Small intestine (tissue), 7 donors: Measurements from ENCODE around the gene TARBP1. TPM values are rescaled to one million over a fixed set of nuclear protein-coding genes. Genes with fewer than 3 reads are reported as not detected.
A peak's percentile ranks its signal among the peaks of the same experiment; 100 is the strongest.
"Not testable (repeated sequence)": the region's sequence is repeated elsewhere in the genome, so short reads cannot be mapped to it uniquely, and the experiment has no call there.

Source experiments
- DNase-seq, 2 donors: peaks; one replicate each; pipeline versions ENCODE4 v3.0.0 to v3.0.0-alpha.2; 2013
- FAIRE-seq: peaks from 2 replicates; lab custom pipeline; 2012; peaks lifted over from hg19 to GRCh38; lab: Jason Lieb, UNC
- H3K27ac ChIP-seq, 3 donors: one replicate each; pipeline ENCODE4 v1.5.1; 2013; ENCODE audit warnings: low read length in 2 of 3, mild to moderate bottlenecking in 2 of 3, control low read depth in 1 of 3, inconsistent platforms in 1 of 3, low read depth in 1 of 3, moderate library complexity in 1 of 3
- H3K27me3 ChIP-seq, 3 donors: one replicate each; pipeline ENCODE4 v1.6.1; 2013; ENCODE audit warnings: low read length in 3 of 3, inconsistent platforms in 1 of 3; ENCODE audit not compliant: control insufficient read depth in 3 of 3, insufficient read depth in 3 of 3
- H3K36me3 ChIP-seq, 3 donors: one replicate each; pipeline ENCODE4 v1.6.1; 2013; ENCODE audit warnings: low read length in 3 of 3, inconsistent platforms in 1 of 3, low read depth in 1 of 3, mild to moderate bottlenecking in 1 of 3, moderate library complexity in 1 of 3; ENCODE audit not compliant: control insufficient read depth in 3 of 3, insufficient read depth in 2 of 3
- H3K4me1 ChIP-seq, 3 donors: one replicate each; pipeline ENCODE4 v1.6.1; 2013; ENCODE audit warnings: low read length in 2 of 3, inconsistent platforms in 1 of 3, low read depth in 1 of 3, mild to moderate bottlenecking in 1 of 3, moderate library complexity in 1 of 3; ENCODE audit not compliant: control insufficient read depth in 3 of 3, insufficient read depth in 2 of 3
- H3K4me3 ChIP-seq, 3 donors: one replicate each; pipeline ENCODE4 v1.5.1; 2013; ENCODE audit warnings: low read length in 3 of 3, control low read depth in 1 of 3, inconsistent platforms in 1 of 3, low read depth in 1 of 3, mild to moderate bottlenecking in 1 of 3, moderate library complexity in 1 of 3
- H3K9me3 ChIP-seq, 2 donors: one replicate each; pipeline ENCODE4 v1.6.1; 2013; ENCODE audit warnings: low read depth in 1 of 2, low read length in 1 of 2; ENCODE audit not compliant: control insufficient read depth in 2 of 2, insufficient read depth in 1 of 2
- WGBS, 3 donors: extraction: QIAGEN DNeasy Blood & Tissue Kit; methylation state at CpG; one replicate each; pipeline ENCODE4 v1.1.7; 2013; 5-methylcytosine and 5-hydroxymethylcytosine counted together
- polyA plus RNA-seq, 4 donors: library from polyadenylated mRNA; stranded (reverse) in 3 of 4; unstranded in 1 of 4; fragments of 200-250 nt in 3 of 4; fragments of 120-200 nt in 1 of 4; gene quantifications; one replicate each; pipeline versions ENCODE4 v1.2.1 to v1.2.3, GENCODE V29; 2013
- donor health status: healthy with polysubstance abuse.
- donor health status: control.
- donor health status: control.
- donor health status: Bipolar disorder and iron deficiency.
- donor health status: healthy.

TARBP1 gene
- polyA plus RNA-seq, 4 donors = 8.1 to 67.5 (median 19.4) TPM

- Histone ChIP-seq H3K27ac (no peak overlapping the region), H3K4me1 (no peaks in the 10 kb centered on the region), H3K27me3 (no peaks in the 10 kb centered on the region), H3K4me3 (no peak overlapping the region), H3K36me3 (peaks cover 0 to 18% (median 5%) of the 10 kb centered on the region in 3 donors), H3K9me3 (no peaks in the 10 kb centered on the region)
- 83 to 96% (median 93%) methylated on average over 3 of the region's 3 CpGs for WGBS, 3 donors
- DNase-seq (no peak), FAIRE-seq (no peak)
Observed at GRCh38 chr1:234402939-234403338, 76.0 kb downstream of the TARBP1 start.

GRCh38 chr1:234401658-234402057, 77.3 kb downstream of the TARBP1 start:
- no peak overlapping the region for H3K4me3 ChIP-seq
- no peaks in the 10 kb centered on the region for H3K4me1 ChIP-seq
- H3K9me3 ChIP-seq = no peaks in the 10 kb centered on the region
- DNase-seq (no peak), FAIRE-seq (no peak)
- H3K36me3 ChIP-seq = peaks cover 0 to 16% (median 5%) of the 10 kb centered on the region in 3 donors
- peak overlapping the region in 1 of 3 donors; percentile 7 for H3K27ac ChIP-seq
- 94 to 99% (median 95%) methylated on average over 3 of the region's 3 CpGs for WGBS, 3 donors
- H3K27me3 ChIP-seq = no peaks in the 10 kb centered on the region

GRCh38 chr1:234400773-234401172, 78.2 kb downstream of the TARBP1 start:
- Histone ChIP-seq H3K4me1 (no peaks in the 10 kb centered on the region), H3K9me3 (no peaks in the 10 kb centered on the region), H3K4me3 (peak overlapping the region in 1 of 3 donors; percentile 23), H3K27me3 (no peaks in the 10 kb centered on the region), H3K36me3 (peaks cover 0 to 21% (median 3%) of the 10 kb centered on the region in 3 donors), H3K27ac (peak overlapping the region in 2 of 3 donors; percentile 38 to 60)
- no peak for FAIRE-seq
- peak; percentile 19 to 53 for DNase-seq

GRCh38 chr1:234399515-234399914, 79.5 kb downstream of the TARBP1 start:
- WGBS, 3 donors = 81 to 96% (median 88%) methylated on average over 6 of the region's 6 CpGs
- H3K9me3 ChIP-seq, H3K27me3 ChIP-seq, H3K27ac ChIP-seq, FAIRE-seq, H3K4me1 ChIP-seq, DNase-seq, H3K4me3 ChIP-seq: not testable (repeated sequence)
- H3K36me3 ChIP-seq = peaks cover 0 to 22% (median 0%) of the 10 kb centered on the region in 3 donors

GRCh38 chr1:234398849-234399381, 80.1 kb downstream of the TARBP1 start:
- no peaks in the 10 kb centered on the region for H3K27me3 ChIP-seq
- H3K4me1 ChIP-seq = no peaks in the 10 kb centered on the region
- H3K4me3 ChIP-seq = no peak overlapping the region
- DNase-seq (no peak), FAIRE-seq (no peak)
- WGBS, 3 donors = 52 to 66% (median 65%) methylated on average over 8 of the region's 8 CpGs
- H3K9me3 ChIP-seq = no peaks in the 10 kb centered on the region
- peaks cover 0 to 24% (median 0%) of the 10 kb centered on the region in 3 donors for H3K36me3 ChIP-seq
- H3K27ac ChIP-seq = peak overlapping the region in 1 of 3 donors; percentile 8

DNA sequence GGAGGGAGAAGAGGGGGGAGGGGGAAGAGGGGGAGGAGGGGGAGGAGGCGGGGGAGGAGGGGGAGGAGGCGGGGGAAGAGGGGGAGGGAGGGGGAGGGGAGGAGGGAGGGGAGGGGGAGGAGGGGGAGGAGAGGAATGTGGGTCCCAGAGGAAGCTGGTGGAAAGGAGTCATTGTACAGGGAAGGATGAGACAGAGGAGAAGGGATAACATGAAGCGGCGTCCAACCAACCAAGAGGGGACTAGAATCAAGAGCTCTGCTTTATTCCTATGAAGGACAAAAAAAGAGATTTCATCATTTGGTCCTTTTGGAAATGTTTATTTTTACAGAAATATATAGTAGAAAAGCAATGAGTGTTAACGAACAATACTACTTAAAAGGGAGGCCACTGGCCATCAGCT, 81.2 kb downstream of the TARBP1 start:
- H3K4me3 ChIP-seq = no peak overlapping the region
- 65 to 81% (median 65%) methylated on average over 3 of the region's 5 CpGs for WGBS, 3 donors

DNA sequence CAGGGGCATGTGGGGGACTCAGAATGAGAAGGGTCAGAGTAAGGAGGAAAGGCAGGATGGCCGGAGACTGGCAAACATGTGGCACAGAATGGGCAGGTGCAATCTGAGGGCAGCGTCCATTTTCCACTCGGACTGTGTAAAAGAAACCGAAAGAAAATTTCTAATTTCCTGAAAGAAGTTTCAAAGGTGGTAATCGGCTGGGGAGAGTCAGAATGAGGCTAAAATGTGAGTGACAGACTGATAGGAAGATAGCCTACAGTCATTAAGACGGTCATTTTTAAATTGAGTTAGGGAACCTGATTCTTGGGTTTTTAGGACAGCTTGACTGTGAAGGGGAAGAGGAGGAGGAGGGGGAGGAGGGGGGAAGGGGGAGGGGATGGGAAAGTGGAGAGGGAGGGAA, 82.1 kb downstream of the TARBP1 start:
- H3K4me3 ChIP-seq = no peak overlapping the region
- H3K4me1 ChIP-seq = no peaks in the 10 kb centered on the region
- no peaks in the 10 kb centered on the region for H3K9me3 ChIP-seq
- FAIRE-seq = no peak
- no peaks in the 10 kb centered on the region for H3K27me3 ChIP-seq
- 46 to 65% (median 63%) methylated on average over 6 of the region's 6 CpGs for WGBS, 3 donors
- peak overlapping the region in 1 of 3 donors; percentile 11 for H3K27ac ChIP-seq
- DNase-seq = peak in 1 of 2 donors; percentile 18
- peaks cover 2 to 26% (median 4%) of the 10 kb centered on the region in 3 donors for H3K36me3 ChIP-seq

More for the DNA sequence above, 81.2 kb downstream of the TARBP1 start:
- H3K27ac ChIP-seq = no peak overlapping the region
- H3K9me3 ChIP-seq = no peaks in the 10 kb centered on the region
- peaks cover 2 to 27% (median 4%) of the 10 kb centered on the region in 3 donors for H3K36me3 ChIP-seq
- FAIRE-seq = no peak
- no peaks in the 10 kb centered on the region for H3K4me1 ChIP-seq
- DNase-seq = no peak
- no peaks in the 10 kb centered on the region for H3K27me3 ChIP-seq

DNA sequence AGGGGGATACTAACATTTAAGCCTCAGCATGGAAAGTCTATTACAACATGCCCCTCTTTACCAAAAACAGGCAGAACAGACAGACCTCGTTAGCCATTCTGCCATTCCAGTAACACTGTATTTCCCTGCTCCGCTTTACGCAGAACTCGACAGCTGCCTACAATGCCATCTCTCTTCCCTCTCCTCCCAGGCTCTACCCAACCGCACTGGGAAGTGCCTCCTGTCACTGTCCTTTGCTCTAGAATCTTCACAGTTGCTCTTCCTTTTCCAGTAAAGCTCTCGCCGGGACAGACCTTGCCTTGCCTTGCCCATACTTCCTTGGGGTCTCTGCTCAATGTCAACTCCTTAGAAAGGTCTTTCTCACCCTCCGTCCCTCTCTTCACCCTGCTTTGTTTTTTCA, 82.9 kb downstream of the TARBP1 start:
- H3K27ac ChIP-seq = no peak overlapping the region
- H3K36me3 ChIP-seq = peaks cover 4 to 27% (median 6%) of the 10 kb centered on the region in 3 donors
- H3K4me1 ChIP-seq = no peaks in the 10 kb centered on the region
- no peaks in the 10 kb centered on the region for H3K27me3 ChIP-seq
- DNase-seq (no peak), FAIRE-seq (no peak)
- 91 to 99% (median 97%) methylated on average over 8 of the region's 8 CpGs for WGBS, 3 donors
- no peaks in the 10 kb centered on the region for H3K9me3 ChIP-seq
- H3K4me3 ChIP-seq = no peak overlapping the region

DNA sequence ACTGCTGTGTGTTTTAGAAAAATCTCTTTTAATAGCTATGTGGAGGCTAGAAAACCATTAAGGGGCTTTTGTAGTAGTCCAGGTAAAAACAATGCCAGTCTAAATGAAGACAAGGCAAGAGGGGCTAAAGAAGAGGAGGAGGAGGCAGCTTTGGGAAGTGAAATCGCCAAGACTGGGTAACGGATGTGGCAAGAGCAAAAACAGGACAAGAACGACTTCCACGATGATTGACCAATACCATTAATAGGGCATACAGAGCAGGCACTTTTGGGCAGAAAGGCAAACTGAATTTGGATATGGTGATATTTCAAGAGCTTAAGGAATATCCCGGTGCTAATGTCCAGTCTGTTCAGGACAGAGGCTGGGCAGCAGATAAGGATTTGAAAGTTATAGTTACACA, 83.7 kb downstream of the TARBP1 start:
- Histone ChIP-seq H3K27me3 (no peaks in the 10 kb centered on the region), H3K36me3 (peaks cover 4 to 31% (median 6%) of the 10 kb centered on the region in 3 donors), H3K9me3 (no peaks in the 10 kb centered on the region), H3K4me1 (no peaks in the 10 kb centered on the region), H3K4me3 (no peak overlapping the region), H3K27ac (no peak overlapping the region)
- no peak for DNase-seq
- 88 to 94% (median 91%) methylated on average over 5 of the region's 5 CpGs for WGBS, 3 donors
- no peak for FAIRE-seq
